SJCRH30 (cell line): ENCODE measurements around the gene NKAPL. TPM values are rescaled to one million over a fixed set of nuclear protein-coding genes. Genes with fewer than 3 reads are reported as not detected.
A peak's percentile ranks its signal among the peaks of the same experiment; 100 is the strongest.

Source experiments
- DNase-seq, 2 experiments: peaks; one replicate each; pipeline ENCODE4 v3.0.0-alpha.2; 2015 to 2020
- H3K27ac ChIP-seq: fragments of 250-450 bp; sonication (Bioruptor Pico); 2 replicates; pipeline ENCODE4 v1.5.1; 2020; ENCODE audit warnings: mild to moderate bottlenecking, moderate library complexity
- H3K27me3 ChIP-seq: fragments of 250-450 bp; sonication (Bioruptor Pico); 2 replicates; pipeline ENCODE4 v1.5.1; 2020; ENCODE audit warnings: mild to moderate bottlenecking, moderate library complexity
- H3K36me3 ChIP-seq: fragments of 250-450 bp; sonication (Bioruptor Pico); 2 replicates; pipeline ENCODE4 v1.5.1; 2020; ENCODE audit warnings: mild to moderate bottlenecking, moderate library complexity
- H3K4me1 ChIP-seq: fragments of 250-450 bp; sonication (Bioruptor Pico); 2 replicates; pipeline ENCODE4 v1.5.1; 2020; ENCODE audit warnings: mild to moderate bottlenecking, moderate library complexity
- H3K4me3 ChIP-seq: fragments of 250-450 bp; sonication (Bioruptor Pico); 2 replicates; pipeline ENCODE4 v1.5.1; 2020; ENCODE audit warnings: mild to moderate bottlenecking, moderate library complexity
- H3K9me3 ChIP-seq: fragments of 250-450 bp; sonication (Bioruptor Pico); replicated peaks from 2 replicates; pipeline ENCODE4 v1.5.1; 2020; ENCODE audit warnings: mild to moderate bottlenecking, moderate library complexity
- total RNA-seq: library from RNA; depleted of rRNA; stranded (reverse); fragments of >200 nt; shearing (Covaris generic); gene quantifications from 2 replicates; pipeline ENCODE4 v1.2.3, GENCODE V29; 2014

NKAPL gene
- total RNA-seq, 1 experiment from 2014 or later: not detected

DNA sequence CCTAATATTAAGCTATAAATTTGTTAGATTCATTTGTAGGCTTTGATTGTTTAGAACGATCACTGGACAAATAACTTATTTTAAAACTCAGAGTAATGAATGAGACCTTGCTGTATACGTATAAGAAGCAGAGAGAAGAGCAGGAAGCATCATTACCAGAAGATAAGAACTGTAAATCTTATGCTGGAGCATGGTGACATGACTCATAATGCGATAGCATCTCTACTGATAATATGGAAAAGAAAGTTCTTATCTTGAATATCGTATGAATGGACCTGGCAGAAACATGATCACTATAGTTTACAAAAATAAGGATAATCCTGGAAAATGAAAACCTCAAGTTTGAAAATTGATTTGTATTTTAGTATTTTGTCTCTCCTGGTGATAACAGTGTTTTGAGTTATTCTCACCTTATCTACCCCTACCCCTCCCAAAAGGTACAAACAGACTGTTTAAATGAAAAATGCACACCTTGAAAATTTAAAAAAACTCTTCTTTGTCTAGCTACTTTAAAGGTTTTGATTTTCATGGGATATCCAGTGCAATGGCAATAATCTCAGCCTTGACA is 5.8 kb downstream of the NKAPL start:
- H3K27me3 ChIP-seq: no peaks in the 10 kb centered on the region
- H3K27ac ChIP-seq: no peak overlapping the region
- H3K4me1 ChIP-seq: peaks cover 10% of the 10 kb centered on the region; the same call in 1 of the 2 replicates
- H3K9me3 ChIP-seq: no peaks in the 10 kb centered on the region
- no peak overlapping the region for H3K4me3 ChIP-seq
- no peak for DNase-seq
- no peaks in the 10 kb centered on the region for H3K36me3 ChIP-seq

- H3K4me1 ChIP-seq: peaks cover 10% of the 10 kb centered on the region; the same call in 1 of the 2 replicates
- no peaks in the 10 kb centered on the region for H3K36me3 ChIP-seq
- no peak for DNase-seq
- H3K4me3 ChIP-seq: peak overlapping the region; percentile 78
- H3K27ac ChIP-seq: peak overlapping the region; percentile 72
- no peaks in the 10 kb centered on the region for H3K9me3 ChIP-seq
- no peaks in the 10 kb centered on the region for H3K27me3 ChIP-seq
These were observed 7.5 kb downstream of the NKAPL start for GRCh38 chr6:28266563-28266961.

DNA sequence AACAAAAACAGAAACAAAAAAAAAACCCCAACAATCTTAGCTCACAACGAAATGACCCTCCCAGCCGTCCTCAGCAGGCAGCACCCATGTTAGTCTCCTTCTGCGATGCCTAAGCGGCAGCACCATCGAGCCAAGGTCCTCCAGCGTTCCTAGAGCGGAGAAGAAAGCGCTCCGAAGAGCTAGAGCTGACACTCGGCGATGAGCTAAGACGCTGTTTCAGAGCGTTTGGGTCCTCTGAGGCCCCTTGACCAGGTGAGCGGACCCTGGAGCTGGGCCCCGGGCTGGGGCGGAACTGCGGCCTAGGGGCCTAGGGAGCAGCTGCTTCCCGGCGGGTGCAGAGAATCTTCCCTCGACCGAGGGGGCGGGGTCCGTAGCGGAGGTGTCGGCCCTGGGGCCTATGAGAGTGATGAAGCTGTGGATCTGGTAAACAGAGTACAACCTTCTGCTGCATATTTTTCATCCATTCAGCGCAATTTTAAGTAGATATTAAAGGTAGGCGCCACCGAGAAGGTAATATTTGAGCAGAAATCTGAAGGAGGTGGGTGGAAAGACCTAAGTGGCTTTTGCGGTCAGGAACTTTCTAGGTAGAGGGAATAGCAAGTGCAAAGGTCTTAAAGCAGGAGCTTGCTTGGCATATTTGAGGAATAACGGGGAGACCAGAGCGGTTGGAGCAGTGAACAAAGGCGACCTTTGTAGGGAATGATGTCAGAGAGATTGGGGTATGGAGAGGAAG is 8.0 kb downstream of the NKAPL start, which contains the start of gene ZSCAN26:
TSS of gene ZSCAN26 (plus strand) at position 182 of the 733 bp plus-strand sequence. CDS start 4,777 bp downstream, outside the sequence.
- peak within 1 kb of the TSS; percentile 78 for H3K4me3 ChIP-seq
- no peaks in the 10 kb centered on the region for H3K36me3 ChIP-seq
- peaks cover 10% of the 10 kb centered on the region; the same call in 1 of the 2 replicates for H3K4me1 ChIP-seq
- no peaks in the 10 kb centered on the region for H3K27me3 ChIP-seq
- peak; percentile 85 to 93 for DNase-seq
- H3K27ac ChIP-seq: peak within 1 kb of the TSS; percentile 72
- no peaks in the 10 kb centered on the region for H3K9me3 ChIP-seq

DNA sequence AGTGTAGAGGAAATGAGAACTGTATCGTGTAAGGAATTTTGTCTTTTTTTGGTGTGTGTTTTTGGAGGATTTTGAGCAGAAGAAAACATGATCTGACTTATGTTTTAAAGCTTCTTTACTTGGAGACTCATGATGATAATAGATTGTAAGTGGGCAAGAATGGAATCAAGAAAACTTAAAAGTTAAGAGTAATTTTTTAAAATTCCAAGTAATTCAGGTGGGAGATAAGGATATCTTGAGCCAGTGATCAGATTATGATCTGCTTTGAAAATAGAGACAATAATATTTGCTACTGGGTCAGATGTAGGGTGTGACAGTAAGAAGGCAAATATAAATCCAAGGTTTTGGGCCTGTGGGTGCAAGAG is 8.6 kb downstream of the NKAPL start:
- no peak for DNase-seq

DNA sequence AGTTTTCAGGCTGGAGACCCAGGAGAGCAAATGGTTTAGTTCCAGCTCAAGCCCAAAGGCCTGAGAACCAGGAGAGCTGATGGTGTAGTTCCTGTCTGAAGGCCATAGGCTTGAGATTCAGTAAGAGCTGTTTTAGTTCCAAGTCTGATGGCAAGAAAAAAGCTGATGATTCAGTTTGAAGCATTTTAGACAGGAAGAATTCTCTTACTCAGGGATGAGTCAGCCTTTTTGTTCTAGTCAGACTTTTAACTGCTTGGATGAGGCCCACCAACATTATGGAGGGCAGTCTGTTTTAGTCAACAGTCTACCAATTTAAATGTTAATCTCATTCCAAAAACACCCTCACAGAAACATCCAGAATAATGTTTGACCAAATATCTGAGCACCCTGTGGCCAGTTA is 10.4 kb downstream of the NKAPL start:
- no peak for DNase-seq
- Histone ChIP-seq H3K36me3 (no peaks in the 10 kb centered on the region), H3K9me3 (no peaks in the 10 kb centered on the region), H3K27me3 (no peaks in the 10 kb centered on the region), H3K27ac (no peak overlapping the region), H3K4me3 (no peak overlapping the region), H3K4me1 (peaks cover 10% of the 10 kb centered on the region; the same call in 1 of the 2 replicates)

More for the DNA sequence above, 8.6 kb downstream of the NKAPL start:
- H3K36me3 ChIP-seq: no peaks in the 10 kb centered on the region
- no peaks in the 10 kb centered on the region for H3K9me3 ChIP-seq
- H3K27me3 ChIP-seq: no peaks in the 10 kb centered on the region
- peak overlapping the region; percentile 78 for H3K4me3 ChIP-seq
- peak overlapping the region; percentile 72 for H3K27ac ChIP-seq
- H3K4me1 ChIP-seq: peaks cover 10% of the 10 kb centered on the region; the same call in 1 of the 2 replicates

DNA sequence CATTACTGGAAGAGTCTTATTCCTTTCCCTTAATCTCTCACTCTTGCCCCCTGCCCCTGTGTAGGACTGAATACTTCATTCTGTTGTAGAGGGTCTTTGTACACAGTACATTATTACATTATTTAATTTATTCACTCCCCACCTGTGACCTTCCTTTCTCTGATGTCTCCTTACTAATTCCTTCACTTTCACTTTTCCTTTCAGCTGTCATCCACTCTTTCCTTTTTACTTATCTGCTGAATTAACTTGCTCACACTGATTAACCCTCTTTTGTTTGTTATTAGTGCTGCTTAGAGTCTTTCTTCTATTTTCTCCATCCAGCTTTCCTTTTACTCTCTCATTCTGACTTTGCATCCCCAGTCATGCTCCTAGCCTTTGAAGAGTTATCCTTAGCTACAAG is 15.8 kb downstream of the NKAPL start:
- H3K36me3 ChIP-seq: peaks cover 4% of the 10 kb centered on the region; the same call in 1 of the 2 replicates
- H3K4me1 ChIP-seq: no peaks in the 10 kb centered on the region
- DNase-seq: no peak
- H3K27me3 ChIP-seq: no peaks in the 10 kb centered on the region
- H3K9me3 ChIP-seq: no peaks in the 10 kb centered on the region
- H3K4me3 ChIP-seq: no peak overlapping the region
- no peak overlapping the region for H3K27ac ChIP-seq

- peaks cover 4% of the 10 kb centered on the region for H3K36me3 ChIP-seq
- DNase-seq: no peak
- no peaks in the 10 kb centered on the region for H3K4me1 ChIP-seq
- H3K27ac ChIP-seq: no peak overlapping the region
- H3K9me3 ChIP-seq: 0 out of 2 replicates have a peak, but pooled peaks cover under 1% of the 10 kb centered on the region
- no peaks in the 10 kb centered on the region for H3K27me3 ChIP-seq
- H3K4me3 ChIP-seq: no peak overlapping the region
These were observed 18.6 kb downstream of the NKAPL start for GRCh38 chr6:28277746-28278145.

- H3K27ac ChIP-seq: peak overlapping the region; percentile 81; the same call in 1 of the 2 replicates
- H3K9me3 ChIP-seq: 0 out of 2 replicates have a peak, but pooled peaks cover 3% of the 10 kb centered on the region
- H3K27me3 ChIP-seq: no peaks in the 10 kb centered on the region
- peak overlapping the region; percentile 89 for H3K4me3 ChIP-seq
- H3K36me3 ChIP-seq: peaks cover 21% of the 10 kb centered on the region
- H3K4me1 ChIP-seq: no peaks in the 10 kb centered on the region
- DNase-seq: no peak
These were observed 21.6 kb downstream of the NKAPL start for GRCh38 chr6:28280595-28281287.

DNA sequence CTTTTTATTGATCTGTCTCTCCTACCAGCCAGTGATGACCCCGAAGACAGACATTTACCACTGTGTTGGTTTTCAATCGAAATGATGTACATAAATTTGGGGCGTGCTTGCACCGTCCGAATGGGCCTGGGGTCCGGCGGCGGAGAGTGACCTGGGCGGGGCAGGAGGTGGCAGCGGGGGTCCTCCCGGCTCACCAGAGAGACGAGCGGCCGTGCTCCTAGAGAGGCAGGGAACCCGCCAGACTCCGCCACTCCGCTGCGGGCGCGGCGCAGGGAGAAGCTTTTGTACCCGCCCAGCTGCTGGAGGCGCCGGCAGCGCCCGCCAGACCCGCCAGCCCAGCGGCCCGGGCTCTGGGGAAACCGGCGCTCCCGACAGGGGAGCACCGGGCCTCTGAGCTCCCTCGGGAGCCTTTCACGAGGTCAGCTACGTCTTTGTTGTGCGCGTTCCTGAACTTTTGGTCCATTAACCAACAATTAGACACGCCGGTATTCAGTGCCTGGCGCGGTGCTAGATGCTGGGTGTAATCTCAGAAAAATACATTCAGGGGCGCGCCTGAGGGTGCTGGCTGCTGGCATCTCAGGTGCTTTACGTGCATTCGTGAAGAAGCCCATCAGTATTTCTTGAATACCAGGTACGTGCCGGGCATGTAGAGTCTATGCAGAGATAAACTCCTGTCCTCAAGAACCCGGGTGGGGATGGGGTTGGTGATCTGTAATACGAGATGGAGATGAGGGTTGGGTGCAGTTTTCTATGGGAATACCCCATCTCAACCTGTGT is 22.4 kb downstream of the NKAPL start, which contains the start of gene PGBD1:
TSS of gene PGBD1 (plus strand) at position 285 of the 777 bp plus-strand sequence. CDS start 2,242 bp downstream, outside the sequence.
- H3K4me3 ChIP-seq: peak within 1 kb of the TSS; percentile 89
- DNase-seq: peak; percentile 87
- H3K27me3 ChIP-seq: no peaks in the 10 kb centered on the region
- no peaks in the 10 kb centered on the region for H3K4me1 ChIP-seq
- H3K9me3 ChIP-seq: 0 out of 2 replicates have a peak, but pooled peaks cover 3% of the 10 kb centered on the region
- H3K36me3 ChIP-seq: peaks cover 20% of the 10 kb centered on the region
- peak within 1 kb of the TSS; percentile 81 for H3K27ac ChIP-seq

GRCh38 chr6:28282926-28283325 is 23.8 kb downstream of the NKAPL start:
- H3K27me3 ChIP-seq: no peaks in the 10 kb centered on the region
- H3K36me3 ChIP-seq: peaks cover 34% of the 10 kb centered on the region
- H3K9me3 ChIP-seq: 0 out of 2 replicates have a peak, but pooled peaks cover 3% of the 10 kb centered on the region
- peak; percentile 4 to 13 for DNase-seq
- H3K4me3 ChIP-seq: no peak overlapping the region; the same call in 1 of the 2 replicates
- no peak overlapping the region for H3K27ac ChIP-seq
- no peaks in the 10 kb centered on the region for H3K4me1 ChIP-seq

DNA sequence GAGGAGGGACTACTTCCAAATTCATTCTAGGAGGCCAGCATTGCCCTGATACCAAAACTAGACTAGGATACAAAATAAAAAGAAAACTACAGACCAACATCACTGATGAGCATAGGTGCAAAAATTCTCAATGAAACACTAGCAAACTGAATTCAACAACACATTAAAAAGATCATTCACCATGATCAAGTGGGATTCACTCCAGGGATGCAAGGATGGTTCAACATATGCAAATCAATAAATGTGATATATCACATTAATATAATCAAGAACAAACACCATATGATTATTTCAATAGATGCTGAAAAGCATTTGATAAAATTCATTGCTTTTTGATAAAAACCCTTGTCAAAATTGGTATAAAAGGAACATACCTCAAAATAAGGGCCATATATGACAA is 32.5 kb downstream of the NKAPL start:
- Histone ChIP-seq H3K9me3 (no peaks in the 10 kb centered on the region), H3K36me3 (peaks cover 36% of the 10 kb centered on the region), H3K27ac (no peak overlapping the region), H3K4me3 (no peak overlapping the region), H3K27me3 (no peaks in the 10 kb centered on the region), H3K4me1 (no peaks in the 10 kb centered on the region)
- DNase-seq: no peak

DNA sequence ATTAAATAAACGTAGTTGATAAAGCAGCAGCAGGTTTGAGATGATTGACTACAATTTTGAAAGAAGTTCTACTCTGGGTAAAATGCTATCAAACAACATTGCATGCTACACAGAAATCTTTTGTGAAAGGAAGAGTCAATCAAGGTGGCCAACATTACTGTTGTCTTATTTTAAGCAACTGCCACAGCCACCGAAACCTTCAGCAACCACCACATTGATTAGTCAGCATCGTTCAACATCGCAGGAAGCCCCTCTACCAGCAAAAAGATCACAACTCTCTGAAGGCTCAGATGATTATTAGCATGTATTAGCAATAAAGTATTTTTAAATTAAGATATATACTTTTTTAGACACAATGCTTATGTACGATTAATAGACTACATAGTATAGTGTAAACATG is 36.2 kb downstream of the NKAPL start:
- Histone ChIP-seq H3K27ac (no peak overlapping the region), H3K9me3 (no peaks in the 10 kb centered on the region), H3K36me3 (peaks cover 7% of the 10 kb centered on the region; the same call in 1 of the 2 replicates), H3K4me3 (no peak overlapping the region), H3K27me3 (no peaks in the 10 kb centered on the region), H3K4me1 (no peaks in the 10 kb centered on the region)
- no peak for DNase-seq

DNA sequence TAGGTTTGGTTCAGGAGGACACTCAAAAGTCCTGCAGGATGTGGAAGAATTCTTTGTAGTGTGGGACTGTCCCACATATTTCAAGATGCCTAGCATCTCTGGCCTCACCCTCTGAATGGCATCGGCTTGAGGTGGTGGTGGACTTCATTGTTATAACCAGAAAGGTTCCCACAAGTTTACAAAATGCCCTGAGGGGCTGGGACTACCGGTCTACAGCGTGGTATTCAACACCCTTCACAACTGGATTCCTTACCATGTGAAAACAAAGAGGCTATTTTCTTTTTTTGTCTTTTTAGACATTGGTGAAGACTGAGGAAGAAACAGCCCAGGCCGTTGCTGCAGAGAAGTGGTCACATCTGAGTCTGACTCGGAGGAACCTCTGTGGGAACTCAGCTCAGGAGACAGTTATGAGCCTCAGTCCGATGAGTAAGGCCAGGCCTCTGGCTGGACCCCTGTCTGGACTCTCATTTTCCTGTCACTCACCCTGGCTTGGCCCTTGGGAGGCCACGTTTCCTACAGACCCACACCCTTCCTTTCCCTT is 37.5 kb downstream of the NKAPL start:
- no peak overlapping the region for H3K4me3 ChIP-seq
- H3K27ac ChIP-seq: no peak overlapping the region
- H3K9me3 ChIP-seq: no peaks in the 10 kb centered on the region
- no peaks in the 10 kb centered on the region for H3K27me3 ChIP-seq
- no peaks in the 10 kb centered on the region for H3K4me1 ChIP-seq
- H3K36me3 ChIP-seq: peaks cover 13% of the 10 kb centered on the region
- DNase-seq: no peak

DNA sequence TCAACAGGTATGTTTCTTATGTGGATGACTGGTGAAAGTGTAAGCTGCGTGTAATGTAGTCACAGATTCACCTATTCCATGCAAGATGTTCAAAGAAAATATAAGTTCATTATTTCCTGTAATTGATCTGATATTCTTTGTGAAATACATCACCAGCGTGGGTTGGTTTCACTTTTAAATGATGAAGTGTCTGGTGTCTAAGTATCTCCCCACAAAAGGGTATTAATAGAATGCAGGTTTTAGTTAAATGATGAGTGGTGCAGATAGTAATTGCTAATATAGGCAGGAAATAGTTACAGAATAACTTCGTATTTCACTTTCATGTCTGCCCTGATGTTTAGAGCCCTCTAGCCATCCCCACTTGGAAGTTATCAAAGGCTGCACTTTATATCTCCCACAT is 44.5 kb downstream of the NKAPL start:
- H3K36me3 ChIP-seq: peaks cover 13% of the 10 kb centered on the region
- no peak overlapping the region for H3K27ac ChIP-seq
- H3K4me3 ChIP-seq: no peak overlapping the region
- no peaks in the 10 kb centered on the region for H3K27me3 ChIP-seq
- DNase-seq: no peak
- no peaks in the 10 kb centered on the region for H3K4me1 ChIP-seq
- H3K9me3 ChIP-seq: no peaks in the 10 kb centered on the region; the same call in 1 of the 2 replicates
